ENCODE data around the gene ASCL1. TPM values are rescaled to one million over a fixed set of nuclear protein-coding genes. Genes with fewer than 3 reads are reported as not detected.

The ASCL1 gene
- total and polyA plus RNA-seq, 2 donors (not counting 1 experiment from before 2014, with no cell fraction given), result not detected

DNA sequence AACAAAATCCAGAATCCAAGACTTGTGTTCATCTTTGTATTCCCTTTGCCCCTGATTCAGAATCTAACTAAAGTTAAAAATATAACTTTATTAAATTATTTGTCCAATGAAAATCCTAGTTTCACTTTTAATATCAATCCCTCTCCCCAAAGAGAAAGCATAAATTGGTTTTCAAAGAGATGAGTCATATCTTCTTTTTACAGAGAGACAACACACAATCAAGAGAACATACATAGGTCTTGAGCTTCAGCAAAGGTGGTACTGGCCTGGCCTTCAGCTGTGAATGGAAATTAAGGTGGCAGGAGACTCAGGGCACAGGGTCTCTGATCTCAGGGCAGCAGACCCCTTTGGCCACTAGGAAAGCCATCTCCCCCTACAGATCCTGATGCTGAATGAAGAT is 4.3 kb upstream of the ASCL1 start:
- no peaks in the 10 kb centered on the region for H3K9me3 ChIP-seq (ENCODE audit: control insufficient read depth, insufficient read depth, low read depth, low read length)
- H3K27me3 ChIP-seq (ENCODE audit: control insufficient read depth, insufficient read depth, low read length), result peaks cover 13% of the 10 kb centered on the region
- no peaks in the 10 kb centered on the region for H3K79me2 ChIP-seq (ENCODE audit: control insufficient read depth, insufficient read depth, low read length)
- no peaks in the 10 kb centered on the region for H3K4me1 ChIP-seq (ENCODE audit: control insufficient read depth, extremely low read depth, insufficient read depth, low read length)
- no peaks in the 10 kb centered on the region for H4K20me1 ChIP-seq (ENCODE audit: control insufficient read depth, extremely low read depth, insufficient read depth, low read length)
- no peak overlapping the region for H3K9ac ChIP-seq (ENCODE audit: insufficient read depth, low read length)
- H3K27ac ChIP-seq (ENCODE audit: insufficient read depth, low read length), result no peak overlapping the region
- TF ChIP-seq EZH2 (IDR thresholded peaks at IDR 0.05; ENCODE audit: low read length, missing control alignments), result no peak
- TF ChIP-seq, protein P1, sequence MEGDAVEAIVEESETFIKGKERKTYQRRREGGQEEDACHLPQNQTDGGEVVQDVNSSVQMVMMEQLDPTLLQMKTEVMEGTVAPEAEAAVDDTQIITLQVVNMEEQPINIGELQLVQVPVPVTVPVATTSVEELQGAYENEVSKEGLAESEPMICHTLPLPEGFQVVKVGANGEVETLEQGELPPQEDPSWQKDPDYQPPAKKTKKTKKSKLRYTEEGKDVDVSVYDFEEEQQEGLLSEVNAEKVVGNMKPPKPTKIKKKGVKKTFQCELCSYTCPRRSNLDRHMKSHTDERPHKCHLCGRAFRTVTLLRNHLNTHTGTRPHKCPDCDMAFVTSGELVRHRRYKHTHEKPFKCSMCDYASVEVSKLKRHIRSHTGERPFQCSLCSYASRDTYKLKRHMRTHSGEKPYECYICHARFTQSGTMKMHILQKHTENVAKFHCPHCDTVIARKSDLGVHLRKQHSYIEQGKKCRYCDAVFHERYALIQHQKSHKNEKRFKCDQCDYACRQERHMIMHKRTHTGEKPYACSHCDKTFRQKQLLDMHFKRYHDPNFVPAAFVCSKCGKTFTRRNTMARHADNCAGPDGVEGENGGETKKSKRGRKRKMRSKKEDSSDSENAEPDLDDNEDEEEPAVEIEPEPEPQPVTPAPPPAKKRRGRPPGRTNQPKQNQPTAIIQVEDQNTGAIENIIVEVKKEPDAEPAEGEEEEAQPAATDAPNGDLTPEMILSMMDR (conservative IDR thresholded peaks at IDR 0.05 in 1 of 2, IDR thresholded peaks at IDR 0.05 in 1 of 2; ENCODE audit: low read depth in 1 of 2, low read length in 2 of 2), result no peak
- no peak overlapping the region for H3K4me2 ChIP-seq (ENCODE audit: extremely low read depth, insufficient read depth, low read length)
- H3K4me3 ChIP-seq (replicated peaks in 1 of 4; ENCODE audit: control extremely low read depth in 1 of 4, insufficient read depth in 1 of 4, low read depth in 3 of 4, low read length in 4 of 4), result no peak overlapping the region
- DNase-seq (ENCODE audit: low read depth in 2 of 2), result no peak
- H2AFZ ChIP-seq (ENCODE audit: low read length), result no peak overlapping the region
- no peaks in the 10 kb centered on the region for H3K36me3 ChIP-seq (ENCODE audit: control insufficient read depth, insufficient read depth, low read length)

DNA sequence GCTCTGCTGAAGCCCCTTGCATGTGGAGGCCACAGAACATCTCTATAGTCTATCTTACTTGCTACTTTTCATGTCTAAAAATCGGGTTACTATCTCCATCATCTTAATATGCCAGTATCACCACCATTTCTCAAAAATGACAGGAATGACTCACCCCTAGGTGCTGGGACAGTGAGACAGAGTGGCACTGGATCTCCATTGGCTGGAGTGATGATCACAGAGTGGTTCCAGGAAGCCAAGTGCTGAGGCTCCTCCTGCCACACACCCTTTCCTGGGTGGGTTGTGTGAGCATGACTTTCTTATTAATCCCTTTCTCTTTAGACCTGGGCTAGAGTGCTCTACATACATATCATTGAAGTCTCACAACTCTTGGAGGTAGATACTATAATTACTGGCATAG is 3.3 kb upstream of the ASCL1 start:
- H3K4me3 ChIP-seq (replicated peaks in 1 of 4; ENCODE audit: control extremely low read depth in 1 of 4, insufficient read depth in 1 of 4, low read depth in 3 of 4, low read length in 4 of 4), result no peak overlapping the region
- no peak overlapping the region for H2AFZ ChIP-seq (ENCODE audit: low read length)
- no peak for DNase-seq (ENCODE audit: low read depth in 2 of 2)
- H3K27me3 ChIP-seq (ENCODE audit: control insufficient read depth, insufficient read depth, low read length), result peaks cover 20% of the 10 kb centered on the region
- H3K9me3 ChIP-seq (ENCODE audit: control insufficient read depth, insufficient read depth, low read depth, low read length), result no peaks in the 10 kb centered on the region
- TF ChIP-seq, protein P1 (conservative IDR thresholded peaks at IDR 0.05 in 1 of 2, IDR thresholded peaks at IDR 0.05 in 1 of 2; ENCODE audit: low read depth in 1 of 2, low read length in 2 of 2), result no peak
- no peak for TF ChIP-seq EZH2 (IDR thresholded peaks at IDR 0.05; ENCODE audit: low read length, missing control alignments)
- no peaks in the 10 kb centered on the region for H4K20me1 ChIP-seq (ENCODE audit: control insufficient read depth, extremely low read depth, insufficient read depth, low read length)
- no peaks in the 10 kb centered on the region for H3K79me2 ChIP-seq (ENCODE audit: control insufficient read depth, insufficient read depth, low read length)
- H3K4me1 ChIP-seq (ENCODE audit: control insufficient read depth, extremely low read depth, insufficient read depth, low read length), result no peaks in the 10 kb centered on the region
- H3K27ac ChIP-seq (ENCODE audit: insufficient read depth, low read length), result no peak overlapping the region
- no peak overlapping the region for H3K4me2 ChIP-seq (ENCODE audit: extremely low read depth, insufficient read depth, low read length)
- H3K36me3 ChIP-seq (ENCODE audit: control insufficient read depth, insufficient read depth, low read length), result no peaks in the 10 kb centered on the region
- H3K9ac ChIP-seq (ENCODE audit: insufficient read depth, low read length), result no peak overlapping the region

DNA sequence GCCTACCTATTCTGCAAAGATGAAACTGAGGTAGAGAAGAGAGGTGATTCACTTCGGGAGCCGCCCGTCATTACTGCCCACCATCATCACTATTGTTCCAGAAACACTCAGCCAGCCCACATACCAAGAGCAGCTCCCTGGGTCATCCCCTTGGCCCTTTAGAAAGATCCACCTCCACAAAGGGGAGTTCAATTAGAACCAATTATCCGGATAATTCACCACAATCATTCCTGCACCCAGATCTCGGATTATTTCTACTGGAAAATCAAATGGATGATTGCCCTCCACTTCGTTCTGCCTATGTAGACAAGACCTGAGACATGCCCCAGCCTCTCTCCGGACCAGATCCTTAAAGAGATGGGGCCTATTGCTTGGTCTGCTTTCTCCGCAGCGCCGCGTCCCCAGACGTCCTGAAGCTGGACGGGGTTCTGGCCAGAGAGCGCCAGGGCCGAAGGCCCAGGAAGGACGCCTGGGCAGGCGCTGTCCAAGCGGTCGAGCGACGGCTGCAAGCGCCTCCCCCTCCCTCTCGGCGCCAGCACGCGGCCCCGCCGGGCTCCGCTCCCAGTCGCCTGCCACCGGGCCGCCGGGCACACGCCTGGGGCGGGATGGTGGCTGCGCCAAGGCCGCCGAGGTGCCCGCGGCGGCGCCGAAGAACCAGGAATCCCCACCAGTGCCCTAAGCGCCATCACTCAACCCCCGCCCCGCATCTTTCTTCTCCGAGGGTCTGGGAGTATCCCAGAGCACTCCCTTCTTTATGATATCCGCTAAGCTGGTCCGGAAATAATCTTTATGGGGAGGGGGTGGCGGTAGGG is 1.3 kb upstream of the ASCL1 start:
- H3K27me3 ChIP-seq (ENCODE audit: control insufficient read depth, insufficient read depth, low read length), result peaks cover 23% of the 10 kb centered on the region

More for the DNA sequence above, 1.3 kb upstream of the ASCL1 start:
- H3K4me1 ChIP-seq (ENCODE audit: control insufficient read depth, extremely low read depth, insufficient read depth, low read length), result no peaks in the 10 kb centered on the region
- no peak overlapping the region for H2AFZ ChIP-seq (ENCODE audit: low read length)
- H3K4me2 ChIP-seq (ENCODE audit: extremely low read depth, insufficient read depth, low read length), result no peak overlapping the region
- no peak overlapping the region for H3K9ac ChIP-seq (ENCODE audit: insufficient read depth, low read length)
- no peak for TF ChIP-seq EZH2 (IDR thresholded peaks at IDR 0.05; ENCODE audit: low read length, missing control alignments)
- TF ChIP-seq, protein P1 (conservative IDR thresholded peaks at IDR 0.05 in 1 of 2, IDR thresholded peaks at IDR 0.05 in 1 of 2; ENCODE audit: low read depth in 1 of 2, low read length in 2 of 2), result no peak
- no peak overlapping the region for H3K27ac ChIP-seq (ENCODE audit: insufficient read depth, low read length)
- H3K36me3 ChIP-seq (ENCODE audit: control insufficient read depth, insufficient read depth, low read length), result no peaks in the 10 kb centered on the region
- no peaks in the 10 kb centered on the region for H3K9me3 ChIP-seq (ENCODE audit: control insufficient read depth, insufficient read depth, low read depth, low read length)
- no peaks in the 10 kb centered on the region for H4K20me1 ChIP-seq (ENCODE audit: control insufficient read depth, extremely low read depth, insufficient read depth, low read length)
- no peaks in the 10 kb centered on the region for H3K79me2 ChIP-seq (ENCODE audit: control insufficient read depth, insufficient read depth, low read length)
- no peak overlapping the region for H3K4me3 ChIP-seq (replicated peaks in 1 of 4; ENCODE audit: control extremely low read depth in 1 of 4, insufficient read depth in 1 of 4, low read depth in 3 of 4, low read length in 4 of 4)
- no peak for DNase-seq (ENCODE audit: low read depth in 2 of 2)

All from fibroblast of lung (primary cell).